Sigmoid colon (tissue), 7 donors: Measurements from ENCODE around the gene SLC7A8. TPM values are rescaled to one million over a fixed set of nuclear protein-coding genes. Genes with fewer than 3 reads are reported as not detected.

ENCODE experiments used
- DNase-seq: peaks from one replicate; pipeline ENCODE4 v3.0.0-alpha.2; 2019
- H3K27ac ChIP-seq, 4 donors: fragments of 200-600 bp; sonication (generic); one replicate each; pipeline ENCODE4 v1.5.1; 2016 to 2019; ENCODE audit warnings: mild to moderate bottlenecking in 1 of 4
- H3K27me3 ChIP-seq, 3 donors: fragments of 200-600 bp; sonication (generic); one replicate each; pipeline ENCODE4 v1.5.1; 2019; ENCODE audit warnings: mild to moderate bottlenecking in 1 of 3
- H3K36me3 ChIP-seq, 4 donors: fragments of 200-600 bp; sonication (generic); one replicate each; pipeline ENCODE4 v1.5.1; 2016 to 2019
- H3K4me1 ChIP-seq, 4 donors: fragments of 200-600 bp; sonication (generic); one replicate each; pipeline ENCODE4 v1.5.1; 2017 to 2019
- H3K4me3 ChIP-seq, 4 donors: fragments of 200-600 bp; sonication (generic); one replicate each; pipeline ENCODE4 v1.5.1; 2017 to 2019; ENCODE audit warnings: mild to moderate bottlenecking in 2 of 4, moderate library complexity in 1 of 4
- H3K9me3 ChIP-seq, 4 donors: fragments of 200-600 bp in 3 of 4; sonication (generic) in 3 of 4; one replicate each; pipeline versions ENCODE4 v1.5.1 to v1.6.1; 2013 to 2019
- CTCF ChIP-seq, 4 experiments: fragments of 450-650 bp in 3 of 4; fragments of 200-600 bp in 1 of 4; IDR thresholded peaks; one replicate each; pipeline ENCODE4 v1.5.1; 2016 to 2019; ENCODE audit warnings: antibody characterized with exemption in 4 of 4, mild to moderate bottlenecking in 3 of 4, moderate library complexity in 2 of 4
- EP300 ChIP-seq, 4 donors: sonication (generic); formaldehyde crosslinking; IDR thresholded peaks; one replicate each; pipeline ENCODE4 v1.6.1; 2017; ENCODE audit warnings: antibody characterized with exemption in 4 of 4
- POLR2A ChIP-seq, 2 donors: fragments of 450-650 bp; IDR thresholded peaks; one replicate each; pipeline ENCODE4 v1.6.1; 2016; ENCODE audit warnings: antibody characterized with exemption in 2 of 2, mild to moderate bottlenecking in 2 of 2, moderate library complexity in 2 of 2
- POLR2AphosphoS5 ChIP-seq, 4 donors: sonication (generic); formaldehyde crosslinking; IDR thresholded peaks; one replicate each; pipeline ENCODE4 v1.6.1; 2017; ENCODE audit warnings: antibody characterized with exemption in 4 of 4
- WGBS, 2 donors: extraction: QIAGEN DNeasy Blood & Tissue Kit; methylation state at CpG; one replicate each; pipeline ENCODE4 v1.1.7; 2013; 5-methylcytosine and 5-hydroxymethylcytosine counted together
- intact Hi-C: fragments of 100-400 bp; cut with DNase I; formaldehyde crosslinking; loops from one replicate; pipeline ENCODE4 v1.15.1; 2023
- polyA plus RNA-seq, 3 donors: library from polyadenylated mRNA; stranded (reverse); fragments of 200-250 nt; gene quantifications; one replicate each; pipeline ENCODE4 v1.2.3, GENCODE V29; 2013
- total RNA-seq, 4 donors: library from RNA; depleted of rRNA; stranded (reverse); fragments of >200 nt; gene quantifications; one replicate each; pipeline ENCODE4 v1.1.0, GENCODE V29; 2016
- donor health status: healthy with polysubstance abuse.
- donor health status: Bipolar disorder and iron deficiency.
- donor health status: healthy.

The SLC7A8 gene
- total and polyA plus RNA-seq, 7 donors, result 5.5 to 24.7 (median 13.2) TPM

GRCh38 chr14:23217032-23218020 is 33.9 kb upstream of the SLC7A8 start:
- Histone ChIP-seq H3K4me3 (no peak overlapping the region), H3K9me3 (peaks cover 0 to 6% (median 3%) of the 10 kb centered on the region in 4 donors), H3K27ac (no peak overlapping the region), H3K4me1 (no peaks in the 10 kb centered on the region), H3K27me3 (no peaks in the 10 kb centered on the region), H3K36me3 (no peaks in the 10 kb centered on the region)
- 90 to 91% methylated on average over 6 of the region's 6 CpGs for WGBS, 2 donors
- intact Hi-C loops, result no loop called here
- TF ChIP-seq CTCF (IDR thresholded peaks at IDR 0.05), result no peak
- DNase-seq, result no peak

- Histone ChIP-seq H3K27ac (no peak overlapping the region), H3K9me3 (peaks cover 0 to 6% (median 3%) of the 10 kb centered on the region in 4 donors), H3K4me1 (no peaks in the 10 kb centered on the region), H3K4me3 (no peak overlapping the region), H3K36me3 (no peaks in the 10 kb centered on the region), H3K27me3 (no peaks in the 10 kb centered on the region)
- no peak for DNase-seq
- intact Hi-C loops, result no loop called here
- WGBS, 2 donors, result 92 to 99% methylated on average over 1 of the region's 1 CpG
- no peak for TF ChIP-seq CTCF (IDR thresholded peaks at IDR 0.05)
- TF ChIP-seq EP300 (IDR thresholded peaks at IDR 0.05), result no peak
- no peak for TF ChIP-seq POLR2A (IDR thresholded peaks at IDR 0.05)
- no peak for TF ChIP-seq POLR2AphosphoS5 (IDR thresholded peaks at IDR 0.05)
Measured at GRCh38 chr14:23215421-23215820, 32.0 kb upstream of the SLC7A8 start.

GRCh38 chr14:23209651-23210423 is 26.4 kb upstream of the SLC7A8 start:
- 90% methylated on average over 7 of the region's 7 CpGs for WGBS, 2 donors
- Histone ChIP-seq H3K36me3 (no peaks in the 10 kb centered on the region), H3K27me3 (peaks cover 0 to 7% (median 0%) of the 10 kb centered on the region in 3 donors), H3K4me1 (no peaks in the 10 kb centered on the region), H3K9me3 (no peaks in the 10 kb centered on the region), H3K4me3 (no peak overlapping the region), H3K27ac (no peak overlapping the region)
- no peak for DNase-seq
- intact Hi-C loops, result no loop called here
- no peak for TF ChIP-seq CTCF (IDR thresholded peaks at IDR 0.05)
- TF ChIP-seq EP300 (IDR thresholded peaks at IDR 0.05), result no peak
- TF ChIP-seq POLR2AphosphoS5 (IDR thresholded peaks at IDR 0.05), result no peak
- no peak for TF ChIP-seq POLR2A (IDR thresholded peaks at IDR 0.05)

GRCh38 chr14:23208324-23208723 is 24.9 kb upstream of the SLC7A8 start:
- Histone ChIP-seq H3K27ac (no peak overlapping the region), H3K9me3 (no peaks in the 10 kb centered on the region), H3K27me3 (peaks cover 0 to 7% (median 0%) of the 10 kb centered on the region in 3 donors), H3K4me3 (no peak overlapping the region), H3K4me1 (no peaks in the 10 kb centered on the region), H3K36me3 (no peaks in the 10 kb centered on the region)
- no peak for DNase-seq
- intact Hi-C loops, result no loop called here
- TF ChIP-seq CTCF (IDR thresholded peaks at IDR 0.05), result no peak
- no peak for TF ChIP-seq EP300 (IDR thresholded peaks at IDR 0.05)
- no peak for TF ChIP-seq POLR2AphosphoS5 (IDR thresholded peaks at IDR 0.05)
- TF ChIP-seq POLR2A (IDR thresholded peaks at IDR 0.05), result no peak
